Measurements from ENCODE around the gene OR5K1. TPM values are rescaled to one million over a fixed set of nuclear protein-coding genes. Genes with fewer than 3 reads are reported as not detected.

The OR5K1 gene
- total and polyA plus RNA-seq, 2 of the 8 experiments (the other 6 are each of a cell fraction or from before 2014, with no cell fraction given), result not detected

GRCh38 chr3:98519351-98519750 lies 56.4 kb downstream of the OR5K1 start (continued):
- TF ChIP-seq, protein P1, sequence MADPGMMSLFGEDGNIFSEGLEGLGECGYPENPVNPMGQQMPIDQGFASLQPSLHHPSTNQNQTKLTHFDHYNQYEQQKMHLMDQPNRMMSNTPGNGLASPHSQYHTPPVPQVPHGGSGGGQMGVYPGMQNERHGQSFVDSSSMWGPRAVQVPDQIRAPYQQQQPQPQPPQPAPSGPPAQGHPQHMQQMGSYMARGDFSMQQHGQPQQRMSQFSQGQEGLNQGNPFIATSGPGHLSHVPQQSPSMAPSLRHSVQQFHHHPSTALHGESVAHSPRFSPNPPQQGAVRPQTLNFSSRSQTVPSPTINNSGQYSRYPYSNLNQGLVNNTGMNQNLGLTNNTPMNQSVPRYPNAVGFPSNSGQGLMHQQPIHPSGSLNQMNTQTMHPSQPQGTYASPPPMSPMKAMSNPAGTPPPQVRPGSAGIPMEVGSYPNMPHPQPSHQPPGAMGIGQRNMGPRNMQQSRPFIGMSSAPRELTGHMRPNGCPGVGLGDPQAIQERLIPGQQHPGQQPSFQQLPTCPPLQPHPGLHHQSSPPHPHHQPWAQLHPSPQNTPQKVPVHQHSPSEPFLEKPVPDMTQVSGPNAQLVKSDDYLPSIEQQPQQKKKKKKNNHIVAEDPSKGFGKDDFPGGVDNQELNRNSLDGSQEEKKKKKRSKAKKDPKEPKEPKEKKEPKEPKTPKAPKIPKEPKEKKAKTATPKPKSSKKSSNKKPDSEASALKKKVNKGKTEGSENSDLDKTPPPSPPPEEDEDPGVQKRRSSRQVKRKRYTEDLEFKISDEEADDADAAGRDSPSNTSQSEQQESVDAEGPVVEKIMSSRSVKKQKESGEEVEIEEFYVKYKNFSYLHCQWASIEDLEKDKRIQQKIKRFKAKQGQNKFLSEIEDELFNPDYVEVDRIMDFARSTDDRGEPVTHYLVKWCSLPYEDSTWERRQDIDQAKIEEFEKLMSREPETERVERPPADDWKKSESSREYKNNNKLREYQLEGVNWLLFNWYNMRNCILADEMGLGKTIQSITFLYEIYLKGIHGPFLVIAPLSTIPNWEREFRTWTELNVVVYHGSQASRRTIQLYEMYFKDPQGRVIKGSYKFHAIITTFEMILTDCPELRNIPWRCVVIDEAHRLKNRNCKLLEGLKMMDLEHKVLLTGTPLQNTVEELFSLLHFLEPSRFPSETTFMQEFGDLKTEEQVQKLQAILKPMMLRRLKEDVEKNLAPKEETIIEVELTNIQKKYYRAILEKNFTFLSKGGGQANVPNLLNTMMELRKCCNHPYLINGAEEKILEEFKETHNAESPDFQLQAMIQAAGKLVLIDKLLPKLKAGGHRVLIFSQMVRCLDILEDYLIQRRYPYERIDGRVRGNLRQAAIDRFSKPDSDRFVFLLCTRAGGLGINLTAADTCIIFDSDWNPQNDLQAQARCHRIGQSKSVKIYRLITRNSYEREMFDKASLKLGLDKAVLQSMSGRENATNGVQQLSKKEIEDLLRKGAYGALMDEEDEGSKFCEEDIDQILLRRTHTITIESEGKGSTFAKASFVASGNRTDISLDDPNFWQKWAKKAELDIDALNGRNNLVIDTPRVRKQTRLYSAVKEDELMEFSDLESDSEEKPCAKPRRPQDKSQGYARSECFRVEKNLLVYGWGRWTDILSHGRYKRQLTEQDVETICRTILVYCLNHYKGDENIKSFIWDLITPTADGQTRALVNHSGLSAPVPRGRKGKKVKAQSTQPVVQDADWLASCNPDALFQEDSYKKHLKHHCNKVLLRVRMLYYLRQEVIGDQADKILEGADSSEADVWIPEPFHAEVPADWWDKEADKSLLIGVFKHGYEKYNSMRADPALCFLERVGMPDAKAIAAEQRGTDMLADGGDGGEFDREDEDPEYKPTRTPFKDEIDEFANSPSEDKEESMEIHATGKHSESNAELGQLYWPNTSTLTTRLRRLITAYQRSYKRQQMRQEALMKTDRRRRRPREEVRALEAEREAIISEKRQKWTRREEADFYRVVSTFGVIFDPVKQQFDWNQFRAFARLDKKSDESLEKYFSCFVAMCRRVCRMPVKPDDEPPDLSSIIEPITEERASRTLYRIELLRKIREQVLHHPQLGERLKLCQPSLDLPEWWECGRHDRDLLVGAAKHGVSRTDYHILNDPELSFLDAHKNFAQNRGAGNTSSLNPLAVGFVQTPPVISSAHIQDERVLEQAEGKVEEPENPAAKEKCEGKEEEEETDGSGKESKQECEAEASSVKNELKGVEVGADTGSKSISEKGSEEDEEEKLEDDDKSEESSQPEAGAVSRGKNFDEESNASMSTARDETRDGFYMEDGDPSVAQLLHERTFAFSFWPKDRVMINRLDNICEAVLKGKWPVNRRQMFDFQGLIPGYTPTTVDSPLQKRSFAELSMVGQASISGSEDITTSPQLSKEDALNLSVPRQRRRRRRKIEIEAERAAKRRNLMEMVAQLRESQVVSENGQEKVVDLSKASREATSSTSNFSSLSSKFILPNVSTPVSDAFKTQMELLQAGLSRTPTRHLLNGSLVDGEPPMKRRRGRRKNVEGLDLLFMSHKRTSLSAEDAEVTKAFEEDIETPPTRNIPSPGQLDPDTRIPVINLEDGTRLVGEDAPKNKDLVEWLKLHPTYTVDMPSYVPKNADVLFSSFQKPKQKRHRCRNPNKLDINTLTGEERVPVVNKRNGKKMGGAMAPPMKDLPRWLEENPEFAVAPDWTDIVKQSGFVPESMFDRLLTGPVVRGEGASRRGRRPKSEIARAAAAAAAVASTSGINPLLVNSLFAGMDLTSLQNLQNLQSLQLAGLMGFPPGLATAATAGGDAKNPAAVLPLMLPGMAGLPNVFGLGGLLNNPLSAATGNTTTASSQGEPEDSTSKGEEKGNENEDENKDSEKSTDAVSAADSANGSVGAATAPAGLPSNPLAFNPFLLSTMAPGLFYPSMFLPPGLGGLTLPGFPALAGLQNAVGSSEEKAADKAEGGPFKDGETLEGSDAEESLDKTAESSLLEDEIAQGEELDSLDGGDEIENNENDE (IDR thresholded peaks at IDR 0.05; ENCODE audit: insufficient replicate concordance, low read length), result no peak
- TF ChIP-seq KDM5A (IDR thresholded peaks at IDR 0.05; ENCODE audit: low read length) (no peak), MAFK (IDR thresholded peaks at IDR 0.05; ENCODE audit: low read depth, low read length) (no peak)
- TF ChIP-seq, protein P2, sequence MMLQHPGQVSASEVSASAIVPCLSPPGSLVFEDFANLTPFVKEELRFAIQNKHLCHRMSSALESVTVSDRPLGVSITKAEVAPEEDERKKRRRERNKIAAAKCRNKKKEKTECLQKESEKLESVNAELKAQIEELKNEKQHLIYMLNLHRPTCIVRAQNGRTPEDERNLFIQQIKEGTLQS (IDR thresholded peaks at IDR 0.05; ENCODE audit: insufficient read depth, low read depth, low read length), result no peak

Data from H1 (cell line).